ENCODE results near the gene PPM1N.
A peak's percentile ranks its signal among the peaks of the same experiment; 100 is the strongest.

GRCh38 chr19:45508861-45509691 is 10.8 kb downstream of the PPM1N start:
- TF ChIP-seq, protein P1, sequence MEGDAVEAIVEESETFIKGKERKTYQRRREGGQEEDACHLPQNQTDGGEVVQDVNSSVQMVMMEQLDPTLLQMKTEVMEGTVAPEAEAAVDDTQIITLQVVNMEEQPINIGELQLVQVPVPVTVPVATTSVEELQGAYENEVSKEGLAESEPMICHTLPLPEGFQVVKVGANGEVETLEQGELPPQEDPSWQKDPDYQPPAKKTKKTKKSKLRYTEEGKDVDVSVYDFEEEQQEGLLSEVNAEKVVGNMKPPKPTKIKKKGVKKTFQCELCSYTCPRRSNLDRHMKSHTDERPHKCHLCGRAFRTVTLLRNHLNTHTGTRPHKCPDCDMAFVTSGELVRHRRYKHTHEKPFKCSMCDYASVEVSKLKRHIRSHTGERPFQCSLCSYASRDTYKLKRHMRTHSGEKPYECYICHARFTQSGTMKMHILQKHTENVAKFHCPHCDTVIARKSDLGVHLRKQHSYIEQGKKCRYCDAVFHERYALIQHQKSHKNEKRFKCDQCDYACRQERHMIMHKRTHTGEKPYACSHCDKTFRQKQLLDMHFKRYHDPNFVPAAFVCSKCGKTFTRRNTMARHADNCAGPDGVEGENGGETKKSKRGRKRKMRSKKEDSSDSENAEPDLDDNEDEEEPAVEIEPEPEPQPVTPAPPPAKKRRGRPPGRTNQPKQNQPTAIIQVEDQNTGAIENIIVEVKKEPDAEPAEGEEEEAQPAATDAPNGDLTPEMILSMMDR (IDR thresholded peaks at IDR 0.05), result peak in 1 of 3 donors; percentile 15
- no peak for TF ChIP-seq POLR2A (IDR thresholded peaks at IDR 0.05)

All from ovary (tissue), 3 donors.